GM18526 (cell line): ENCODE data around the gene CAST.

ENCODE experiments used
- POLR2A ChIP-seq: IDR thresholded peaks from 3 replicates; pipeline ENCODE4 v1.6.1; 2011; ENCODE audit not compliant: insufficient read length; ENCODE audit errors: extremely low read depth

Gene CAST, protein sequence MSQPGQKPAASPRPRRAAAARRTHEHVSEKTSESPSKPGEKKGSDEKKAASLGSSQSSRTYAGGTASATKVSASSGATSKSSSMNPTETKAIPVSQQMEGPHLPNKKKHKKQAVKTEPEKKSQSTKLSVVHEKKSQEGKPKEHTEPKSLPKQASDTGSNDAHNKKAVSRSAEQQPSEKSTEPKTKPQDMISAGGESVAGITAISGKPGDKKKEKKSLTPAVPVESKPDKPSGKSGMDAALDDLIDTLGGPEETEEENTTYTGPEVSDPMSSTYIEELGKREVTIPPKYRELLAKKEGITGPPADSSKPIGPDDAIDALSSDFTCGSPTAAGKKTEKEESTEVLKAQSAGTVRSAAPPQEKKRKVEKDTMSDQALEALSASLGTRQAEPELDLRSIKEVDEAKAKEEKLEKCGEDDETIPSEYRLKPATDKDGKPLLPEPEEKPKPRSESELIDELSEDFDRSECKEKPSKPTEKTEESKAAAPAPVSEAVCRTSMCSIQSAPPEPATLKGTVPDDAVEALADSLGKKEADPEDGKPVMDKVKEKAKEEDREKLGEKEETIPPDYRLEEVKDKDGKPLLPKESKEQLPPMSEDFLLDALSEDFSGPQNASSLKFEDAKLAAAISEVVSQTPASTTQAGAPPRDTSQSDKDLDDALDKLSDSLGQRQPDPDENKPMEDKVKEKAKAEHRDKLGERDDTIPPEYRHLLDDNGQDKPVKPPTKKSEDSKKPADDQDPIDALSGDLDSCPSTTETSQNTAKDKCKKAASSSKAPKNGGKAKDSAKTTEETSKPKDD

DNA sequence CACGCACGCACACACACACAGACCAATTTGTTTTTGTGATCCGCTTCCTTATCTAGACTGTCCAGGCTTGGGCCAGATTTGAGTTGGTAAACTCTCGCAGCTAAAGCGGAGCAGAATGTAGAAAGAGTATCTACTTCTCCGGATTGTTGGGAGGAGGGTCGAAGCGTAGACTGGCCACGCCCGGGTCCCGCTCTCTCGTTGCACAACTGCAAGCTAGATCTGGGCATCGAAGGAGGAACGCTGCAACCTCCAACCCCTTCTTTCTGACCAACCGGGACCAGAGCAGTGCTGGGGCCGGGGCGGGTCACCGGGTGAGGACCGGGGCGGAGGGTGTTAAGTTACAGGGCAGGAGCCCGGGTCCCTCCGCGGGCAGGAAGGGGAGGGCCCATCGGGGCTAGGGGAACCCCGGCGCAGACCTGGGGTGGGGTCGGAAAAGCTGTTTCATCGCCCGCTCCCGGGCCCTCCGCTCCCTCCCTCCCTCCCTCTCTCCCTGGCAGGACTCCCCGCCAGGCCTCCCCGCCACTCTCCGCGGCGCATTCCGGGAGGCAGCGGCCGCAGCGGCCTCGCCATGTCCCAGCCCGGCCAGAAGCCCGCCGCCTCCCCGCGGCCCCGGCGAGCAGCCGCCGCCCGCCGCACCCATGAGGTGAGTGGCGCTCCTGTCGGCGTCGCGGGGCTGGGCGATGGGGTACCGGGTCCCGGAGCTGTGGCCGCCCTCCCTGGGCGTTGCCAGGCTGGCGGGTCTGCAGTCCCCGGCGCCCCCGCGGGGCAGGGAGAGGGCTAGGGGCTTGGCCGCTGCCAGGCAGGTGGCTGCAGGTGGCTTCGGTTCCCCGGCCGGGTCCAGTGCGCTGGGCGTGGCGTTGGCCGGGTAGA lies at the start of gene CAST:
Gene CAST, plus strand, starts transcription at position 522 of the 870 bp plus-strand sequence. Its CDS starts 47 bp downstream, at position 569.
- peak; percentile 63 for TF ChIP-seq POLR2A

GRCh38 chr5:96614110-96614691 lies 48.0 kb upstream of the CAST start:
- TF ChIP-seq POLR2A: no peak

- TF ChIP-seq POLR2A: no peak
Measured at GRCh38 chr5:96615223-96615622, 47.0 kb upstream of the CAST start.

DNA sequence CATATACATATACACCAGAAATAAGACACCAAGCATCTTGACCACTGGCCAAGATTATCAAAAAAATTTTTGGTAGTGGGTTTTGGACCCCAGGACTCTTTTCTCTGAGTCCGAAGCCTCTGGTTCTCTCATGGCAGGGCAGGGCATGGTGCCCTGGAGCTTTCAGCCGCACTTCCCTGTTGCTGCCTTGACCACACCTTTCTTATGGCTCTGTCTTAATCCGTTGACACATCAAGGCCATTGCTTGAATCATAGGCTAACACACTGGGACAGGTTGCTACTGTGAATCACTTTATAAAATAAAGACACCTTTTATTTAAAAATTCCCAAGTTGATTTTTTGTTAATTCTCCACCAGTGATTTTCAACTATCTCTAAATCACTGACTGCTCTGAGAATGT lies 45.4 kb upstream of the CAST start:
- TF ChIP-seq POLR2A: no peak

DNA sequence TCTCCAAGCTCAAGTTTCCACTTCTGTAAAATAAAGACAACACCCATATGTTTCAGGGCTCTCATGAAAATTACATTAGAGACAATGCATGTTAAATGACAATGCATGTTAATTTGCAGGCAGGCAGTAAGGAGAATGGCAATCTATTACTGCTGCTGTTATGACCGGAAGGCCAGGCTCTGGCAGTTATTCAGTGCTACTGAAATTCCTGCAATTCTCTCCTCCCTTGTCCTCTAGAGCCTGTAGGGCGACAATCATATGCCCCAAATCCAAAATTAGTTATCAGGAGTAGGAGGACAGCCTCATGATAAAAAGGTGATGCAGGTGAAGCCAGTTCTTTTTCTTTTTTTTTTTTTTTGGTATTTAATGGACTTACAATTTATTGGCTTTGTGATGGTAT lies 42.2 kb upstream of the CAST start:
- TF ChIP-seq POLR2A: no peak

DNA sequence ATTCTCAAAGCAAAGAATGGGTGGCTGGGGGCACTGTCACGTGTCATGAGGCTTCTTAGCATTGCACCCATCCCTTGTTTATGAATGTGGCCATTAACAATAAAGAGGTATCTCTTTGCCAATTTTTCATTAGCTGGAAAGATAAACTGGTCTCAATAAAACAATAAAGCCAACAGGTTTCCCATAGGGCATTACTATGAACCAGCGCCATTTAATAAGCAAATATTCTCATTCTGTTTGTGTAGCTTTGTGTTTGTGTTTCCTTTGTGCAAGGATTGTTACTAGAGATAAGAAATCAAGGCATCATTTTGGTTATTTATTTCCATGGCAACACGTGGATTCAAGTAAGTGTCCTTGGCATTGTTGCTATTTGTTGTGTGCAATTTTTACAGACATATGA lies 37.6 kb upstream of the CAST start:
- no peak for TF ChIP-seq POLR2A

- no peak for TF ChIP-seq POLR2A
Measured at GRCh38 chr5:96625365-96625764, 36.8 kb upstream of the CAST start.

DNA sequence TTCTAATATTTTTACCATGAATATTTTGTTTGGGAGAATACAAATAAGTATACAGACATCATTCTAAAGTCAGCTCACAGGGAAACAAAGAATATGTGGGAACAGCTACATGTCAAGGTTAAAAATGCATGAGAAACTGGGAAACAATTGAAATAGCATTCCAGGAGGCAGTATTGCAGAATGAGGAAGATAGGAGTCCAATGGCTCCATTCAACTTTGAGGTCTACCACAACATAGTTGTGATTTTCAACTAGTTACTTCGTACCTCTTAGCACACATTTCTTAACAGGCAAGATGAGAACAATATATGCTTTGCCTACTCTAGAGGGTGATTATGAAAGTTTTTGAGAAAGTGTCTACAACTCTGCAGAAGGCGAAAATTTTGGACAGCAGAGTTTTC lies 35.2 kb upstream of the CAST start:
- TF ChIP-seq POLR2A: no peak

DNA sequence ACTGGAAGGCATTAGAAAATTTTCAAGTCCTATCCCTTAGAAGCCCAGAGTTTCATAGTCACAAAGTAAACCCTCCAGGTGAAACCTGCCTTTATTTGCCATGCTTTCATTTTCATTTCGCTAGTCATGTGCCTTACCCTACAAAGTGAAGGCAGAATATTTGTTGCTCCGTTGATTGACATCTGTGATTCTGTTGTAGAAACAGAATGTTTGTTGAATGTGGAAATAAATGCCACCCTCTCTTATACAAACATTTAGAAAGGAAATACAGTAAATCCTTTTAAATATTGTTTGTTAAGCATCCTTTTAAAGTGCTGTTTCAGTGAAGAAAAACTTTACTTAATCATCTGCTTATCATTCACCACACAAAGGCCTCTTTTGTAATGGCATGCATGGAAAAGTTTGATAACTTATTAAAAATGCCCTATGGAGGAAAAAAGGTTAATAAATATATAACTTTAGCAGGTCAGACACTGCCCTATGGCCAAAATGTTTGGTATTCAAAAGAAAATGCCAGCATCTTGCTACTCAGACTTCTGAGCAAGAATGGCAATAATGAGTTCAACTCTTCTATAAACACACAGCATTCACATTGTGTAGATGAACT lies 34.3 kb upstream of the CAST start:
- TF ChIP-seq POLR2A: no peak

GRCh38 chr5:96628406-96628805 lies 33.8 kb upstream of the CAST start:
- no peak for TF ChIP-seq POLR2A

DNA sequence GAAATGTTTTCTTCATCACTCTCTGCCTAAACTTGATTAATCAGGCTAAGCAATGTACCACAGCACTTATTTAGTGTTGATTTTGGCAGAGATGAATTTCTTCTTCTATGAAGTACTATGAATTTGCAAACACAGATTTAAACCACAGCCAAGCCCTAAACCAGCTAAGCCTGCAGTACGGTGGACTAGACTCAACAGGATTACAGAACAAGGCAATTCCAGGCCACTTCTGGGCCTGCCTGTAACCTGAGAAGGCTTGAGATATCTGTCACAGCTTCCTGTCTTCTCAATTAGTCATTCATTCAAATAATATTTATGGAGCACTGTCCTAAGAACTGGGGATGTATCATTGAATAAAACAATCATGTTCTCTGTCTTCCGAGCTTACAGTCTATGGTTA lies 32.4 kb upstream of the CAST start:
- no peak for TF ChIP-seq POLR2A

DNA sequence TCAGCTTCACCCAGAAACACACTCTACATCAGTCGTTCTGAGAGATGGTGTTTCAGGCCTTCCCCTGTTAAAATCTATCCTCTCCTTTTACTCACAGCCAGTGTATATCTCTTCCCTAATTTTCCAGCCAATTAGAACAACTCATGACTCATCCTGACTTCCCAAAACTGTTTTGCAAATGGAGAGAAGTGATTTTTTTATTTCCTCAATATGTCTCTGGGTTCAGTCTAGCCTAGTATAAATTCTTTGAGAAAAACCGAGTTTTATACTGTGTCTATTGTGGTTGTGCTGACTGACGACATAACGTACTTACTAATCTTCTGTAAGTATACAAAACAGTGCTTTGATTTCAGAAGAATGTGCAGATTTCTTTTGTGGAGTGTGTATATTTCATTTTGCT lies 28.4 kb upstream of the CAST start:
- TF ChIP-seq POLR2A: no peak

DNA sequence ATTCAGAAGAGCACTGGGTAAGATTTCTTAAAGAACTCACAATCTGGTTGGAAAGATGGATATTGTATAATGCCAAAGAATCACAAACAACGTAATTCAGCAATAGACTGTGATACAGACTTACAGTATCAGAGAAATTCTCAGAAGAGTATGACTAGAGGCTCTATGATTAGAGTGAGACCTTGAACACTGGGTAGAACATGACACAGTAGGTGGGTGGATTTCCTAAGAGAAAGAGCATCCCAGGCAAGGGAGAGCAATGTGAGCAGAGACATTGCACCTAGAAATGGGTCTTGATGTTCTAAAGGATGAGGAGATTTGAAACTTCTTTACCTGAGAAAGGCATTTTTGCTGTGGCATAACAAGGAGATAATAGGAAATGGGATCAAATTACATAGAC lies 27.3 kb upstream of the CAST start:
- no peak for TF ChIP-seq POLR2A

DNA sequence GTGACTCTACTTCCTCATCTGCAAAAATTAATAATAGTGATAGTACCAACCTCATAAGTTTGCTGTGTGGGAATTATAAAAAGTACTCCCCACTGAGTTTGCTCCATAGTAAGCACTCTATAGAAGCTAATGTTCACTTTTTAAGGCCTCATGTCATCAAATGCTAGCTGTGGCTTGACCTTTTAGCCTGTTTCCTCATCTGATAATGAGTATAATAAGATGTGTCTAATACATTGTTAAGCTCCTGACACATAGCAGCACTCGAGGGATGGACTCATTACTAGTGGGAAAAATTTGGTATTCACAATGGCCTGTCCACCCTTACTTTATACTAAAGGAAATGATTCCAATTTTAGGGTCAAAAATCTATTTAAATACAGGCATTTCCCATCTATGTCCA lies 26.1 kb upstream of the CAST start:
- TF ChIP-seq POLR2A: no peak

DNA sequence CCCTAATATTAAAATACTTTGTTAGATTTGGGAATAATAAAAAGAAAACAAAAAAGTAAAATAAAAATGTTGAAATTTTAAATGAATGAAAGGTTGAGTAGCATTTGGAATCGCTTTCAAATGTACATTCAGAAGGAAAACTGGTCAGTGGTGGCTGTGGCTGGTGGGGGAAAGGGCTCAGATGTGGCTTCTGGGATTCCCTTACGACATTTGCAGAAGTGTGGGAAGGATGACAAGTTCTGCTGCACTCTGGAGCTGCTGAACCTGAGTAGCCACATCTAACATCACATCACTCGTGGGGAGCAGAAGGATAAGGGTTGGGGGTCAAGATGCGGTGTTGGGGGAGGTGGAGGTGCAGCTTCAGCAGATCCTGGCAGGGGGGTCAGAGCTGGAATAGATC lies 25.6 kb upstream of the CAST start:
- TF ChIP-seq POLR2A: no peak
